ENCODE measurements around the gene EFCAB6.

GRCh38 chr22:43844560-43845545 lies 32.7 kb upstream of the EFCAB6 start:
- TF ChIP-seq BCL11A (IDR thresholded peaks at IDR 0.05; ENCODE audit: low read depth, low read length) = no peak
- no peak for TF ChIP-seq RAD21 (IDR thresholded peaks at IDR 0.05; ENCODE audit: insufficient read depth, low read depth, low read length)
- no peak for TF ChIP-seq CTCF (IDR thresholded peaks at IDR 0.05 in 2 of 3, conservative IDR thresholded peaks at IDR 0.05 in 1 of 3; ENCODE audit: control insufficient read depth in 2 of 3, extremely low read depth in 1 of 3, insufficient read depth in 1 of 3, low read depth in 3 of 3, low read length in 3 of 3)
- TF ChIP-seq E2F4 (IDR thresholded peaks at IDR 0.05; ENCODE audit: low read depth, low read length) = no peak
- TF ChIP-seq NBN (IDR thresholded peaks at IDR 0.05) = no peak
- TF ChIP-seq ZNF274 (IDR thresholded peaks at IDR 0.05; ENCODE audit: insufficient read depth, insufficient read length) = no peak
- TF ChIP-seq, protein P1, sequence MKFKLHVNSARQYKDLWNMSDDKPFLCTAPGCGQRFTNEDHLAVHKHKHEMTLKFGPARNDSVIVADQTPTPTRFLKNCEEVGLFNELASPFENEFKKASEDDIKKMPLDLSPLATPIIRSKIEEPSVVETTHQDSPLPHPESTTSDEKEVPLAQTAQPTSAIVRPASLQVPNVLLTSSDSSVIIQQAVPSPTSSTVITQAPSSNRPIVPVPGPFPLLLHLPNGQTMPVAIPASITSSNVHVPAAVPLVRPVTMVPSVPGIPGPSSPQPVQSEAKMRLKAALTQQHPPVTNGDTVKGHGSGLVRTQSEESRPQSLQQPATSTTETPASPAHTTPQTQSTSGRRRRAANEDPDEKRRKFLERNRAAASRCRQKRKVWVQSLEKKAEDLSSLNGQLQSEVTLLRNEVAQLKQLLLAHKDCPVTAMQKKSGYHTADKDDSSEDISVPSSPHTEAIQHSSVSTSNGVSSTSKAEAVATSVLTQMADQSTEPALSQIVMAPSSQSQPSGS (IDR thresholded peaks at IDR 0.05; ENCODE audit: low read length) = no peak
- no peak for TF ChIP-seq RB1 (IDR thresholded peaks at IDR 0.05; ENCODE audit: borderline replicate concordance)
- no peak for TF ChIP-seq CEBPB (IDR thresholded peaks at IDR 0.05; ENCODE audit: borderline replicate concordance in 1 of 2, low read depth in 2 of 2, low read length in 2 of 2)
- TF ChIP-seq SRF (IDR thresholded peaks at IDR 0.05; ENCODE audit: low read depth in 2 of 2, low read length in 2 of 2) = no peak
- no peak for TF ChIP-seq RFX5 (IDR thresholded peaks at IDR 0.05; ENCODE audit: low read depth, low read length)

Data from GM12878 (cell line).